Gastroesophageal sphincter (tissue), 4 donors: ENCODE data around the gene DCLK2. TPM values are rescaled to one million over a fixed set of nuclear protein-coding genes. Genes with fewer than 3 reads are reported as not detected.

Experiments
- ATAC-seq: fragments of 150-250 bp; one replicate; pipeline ENCODE4 v1.9.1; 2016; ENCODE audit warnings: mild to moderate bottlenecking, moderate library complexity
- H3K27ac ChIP-seq, 4 donors: fragments of 200-600 bp; sonication (generic) in 3 of 4; 1 replicate in 3 of 4; 2 replicates in 1 of 4; pipeline ENCODE4 v1.5.1; 2016 to 2019
- H3K27me3 ChIP-seq: fragments of 200-600 bp; sonication (generic); one replicate; pipeline ENCODE4 v1.5.1; 2019
- H3K36me3 ChIP-seq, 2 donors: fragments of 200-600 bp; sonication (generic); one replicate each; pipeline ENCODE4 v1.5.1; 2019; ENCODE audit warnings: control low read depth in 1 of 2
- H3K4me1 ChIP-seq, 3 donors: fragments of 200-600 bp; sonication (generic); 1 replicate in 2 of 3; 2 replicates in 1 of 3; pipeline ENCODE4 v1.5.1; 2016 to 2019; ENCODE audit warnings: control low read depth in 2 of 3
- H3K4me3 ChIP-seq, 2 donors: fragments of 200-600 bp; sonication (generic); one replicate each; pipeline ENCODE4 v1.5.1; 2019; ENCODE audit warnings: mild to moderate bottlenecking in 1 of 2, moderate library complexity in 1 of 2
- H3K9me3 ChIP-seq, 3 donors: fragments of 200-600 bp; sonication (generic); one replicate each; pipeline ENCODE4 v1.5.1; 2017 to 2019; ENCODE audit warnings: control low read depth in 2 of 3
- EP300 ChIP-seq: sonication (generic); formaldehyde crosslinking; IDR thresholded peaks from one replicate; pipeline ENCODE4 v1.6.1; 2017; ENCODE audit warnings: antibody characterized with exemption, mild to moderate bottlenecking
- POLR2A ChIP-seq, 2 donors: fragments of 450-650 bp; IDR thresholded peaks; one replicate each; pipeline ENCODE4 v1.6.1; 2017; ENCODE audit warnings: antibody characterized with exemption in 2 of 2, mild to moderate bottlenecking in 2 of 2, moderate library complexity in 1 of 2
- POLR2AphosphoS5 ChIP-seq: sonication (generic); formaldehyde crosslinking; IDR thresholded peaks from one replicate; pipeline ENCODE4 v1.6.1; 2017; ENCODE audit warnings: antibody characterized with exemption
- WGBS, 2 donors: methylation state at CpG; one replicate each; pipeline ENCODE4 v1.1.5; 2018; ENCODE audit warnings: low coverage in 1 of 2; 5-methylcytosine and 5-hydroxymethylcytosine counted together
- total RNA-seq, 4 donors: library from RNA; depleted of rRNA; stranded (reverse); fragments of >200 nt; gene quantifications; one replicate each; pipeline ENCODE4 v1.1.0, GENCODE V29; 2016
- TF ChIP-seq, protein P1 (sequence below), 4 experiments: fragments of 200-600 bp in 2 of 4; fragments of 450-650 bp in 2 of 4; sonication (generic) in 1 of 4; IDR thresholded peaks; one replicate each; pipeline ENCODE4 v1.5.1; 2017 to 2019; ENCODE audit warnings: antibody characterized with exemption in 4 of 4, mild to moderate bottlenecking in 2 of 4, moderate library complexity in 2 of 4

Gene DCLK2
- total RNA-seq, 4 donors from 2014 or later = 17.1 to 33.0 (median 19.7) TPM

DNA sequence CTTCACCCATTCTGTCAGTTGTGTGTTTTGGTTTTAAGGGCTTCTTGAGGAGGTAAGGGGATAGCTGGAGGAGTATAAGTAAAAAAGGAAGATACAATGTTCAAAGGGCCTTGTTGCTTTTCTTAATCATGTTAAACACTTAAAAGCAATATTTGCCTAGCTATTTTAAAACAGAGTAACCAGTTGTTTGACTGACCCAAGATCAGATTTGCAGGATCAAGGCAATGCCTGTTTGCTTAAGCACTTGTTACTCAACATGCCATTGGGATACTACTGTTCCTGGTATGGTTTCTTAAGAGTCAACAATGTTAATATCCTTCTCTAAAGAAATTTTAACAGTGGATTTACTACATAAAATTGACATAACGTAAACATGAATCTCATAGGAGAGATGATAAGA is 2.6 kb downstream of the DCLK2 start:
- Histone ChIP-seq H3K36me3 (no peaks in the 10 kb centered on the region), H3K4me1 (peaks cover 0 to 50% (median 3%) of the 10 kb centered on the region in 3 donors), H3K4me3 (peak overlapping the region in 1 of 2 donors; percentile 86), H3K27me3 (no peaks in the 10 kb centered on the region), H3K9me3 (no peaks in the 10 kb centered on the region), H3K27ac (no peak overlapping the region)
- no peak for ATAC-seq
- TF ChIP-seq, protein P1, sequence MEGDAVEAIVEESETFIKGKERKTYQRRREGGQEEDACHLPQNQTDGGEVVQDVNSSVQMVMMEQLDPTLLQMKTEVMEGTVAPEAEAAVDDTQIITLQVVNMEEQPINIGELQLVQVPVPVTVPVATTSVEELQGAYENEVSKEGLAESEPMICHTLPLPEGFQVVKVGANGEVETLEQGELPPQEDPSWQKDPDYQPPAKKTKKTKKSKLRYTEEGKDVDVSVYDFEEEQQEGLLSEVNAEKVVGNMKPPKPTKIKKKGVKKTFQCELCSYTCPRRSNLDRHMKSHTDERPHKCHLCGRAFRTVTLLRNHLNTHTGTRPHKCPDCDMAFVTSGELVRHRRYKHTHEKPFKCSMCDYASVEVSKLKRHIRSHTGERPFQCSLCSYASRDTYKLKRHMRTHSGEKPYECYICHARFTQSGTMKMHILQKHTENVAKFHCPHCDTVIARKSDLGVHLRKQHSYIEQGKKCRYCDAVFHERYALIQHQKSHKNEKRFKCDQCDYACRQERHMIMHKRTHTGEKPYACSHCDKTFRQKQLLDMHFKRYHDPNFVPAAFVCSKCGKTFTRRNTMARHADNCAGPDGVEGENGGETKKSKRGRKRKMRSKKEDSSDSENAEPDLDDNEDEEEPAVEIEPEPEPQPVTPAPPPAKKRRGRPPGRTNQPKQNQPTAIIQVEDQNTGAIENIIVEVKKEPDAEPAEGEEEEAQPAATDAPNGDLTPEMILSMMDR (IDR thresholded peaks at IDR 0.05) = no peak
- TF ChIP-seq POLR2AphosphoS5 = no peak
- TF ChIP-seq POLR2A (IDR thresholded peaks at IDR 0.05) = no peak
- 62 to 100% methylated on average over 1 of the region's 1 CpG for WGBS, 2 donors

DNA sequence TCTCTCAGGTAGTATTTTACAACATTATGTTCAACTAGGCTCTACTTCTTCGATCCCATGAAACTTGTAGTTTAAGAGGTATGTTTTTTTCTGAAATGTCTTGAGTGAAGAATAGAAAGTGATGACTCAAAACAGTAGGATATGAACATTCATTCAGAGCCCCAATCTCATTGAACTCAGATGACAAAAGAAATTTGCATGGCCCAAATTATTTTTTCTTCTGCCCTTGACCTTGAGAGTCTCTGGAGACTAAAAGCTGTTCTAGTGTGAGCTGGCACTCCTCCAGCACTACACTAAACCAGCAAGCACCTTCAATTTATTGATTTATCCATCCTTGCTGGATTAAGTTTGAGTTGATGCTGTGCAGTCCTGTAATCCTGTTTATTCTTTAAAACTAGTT is 4.0 kb downstream of the DCLK2 start:
- H3K4me1 ChIP-seq = peaks cover 0 to 46% (median 3%) of the 10 kb centered on the region in 3 donors
- no peak overlapping the region for H3K27ac ChIP-seq
- H3K27me3 ChIP-seq = no peaks in the 10 kb centered on the region
- H3K36me3 ChIP-seq = no peaks in the 10 kb centered on the region
- 35 to 83% methylated on average over 1 of the region's 1 CpG for WGBS, 2 donors
- no peaks in the 10 kb centered on the region for H3K9me3 ChIP-seq
- H3K4me3 ChIP-seq = no peak overlapping the region
- no peak for ATAC-seq
- TF ChIP-seq POLR2AphosphoS5 (no peak), POLR2A (IDR thresholded peaks at IDR 0.05) (no peak), EP300 (no peak)
- TF ChIP-seq, protein P1 (IDR thresholded peaks at IDR 0.05) = no peak

DNA sequence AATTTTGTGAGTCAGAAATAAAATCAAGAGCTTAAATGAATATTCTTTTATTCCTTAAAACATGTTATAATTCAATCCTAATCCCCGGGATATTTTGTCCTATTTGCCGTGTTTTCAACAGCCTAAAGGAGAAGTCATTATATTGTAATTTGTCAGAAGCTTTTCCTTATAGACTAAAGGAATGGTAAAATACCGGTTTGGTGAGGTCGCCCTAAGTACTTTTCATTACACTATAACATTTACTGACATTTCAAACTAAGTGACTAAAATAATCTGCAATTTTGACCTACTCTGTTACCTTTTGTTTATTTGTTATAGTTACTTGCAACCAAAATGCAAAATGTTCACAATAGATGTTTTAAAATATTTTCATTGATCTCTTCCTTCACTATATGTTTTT is 8.8 kb downstream of the DCLK2 start:
- no peak overlapping the region for H3K27ac ChIP-seq
- WGBS, 2 donors = 73 to 79% methylated on average over 4 of the region's 4 CpGs
- ATAC-seq = no peak
- H3K9me3 ChIP-seq = no peaks in the 10 kb centered on the region
- no peaks in the 10 kb centered on the region for H3K36me3 ChIP-seq
- TF ChIP-seq POLR2A (IDR thresholded peaks at IDR 0.05) (no peak), EP300 (no peak), POLR2AphosphoS5 (no peak)
- TF ChIP-seq, protein P1 (IDR thresholded peaks at IDR 0.05) = no peak
- H3K4me1 ChIP-seq = peaks cover 0 to 28% (median 0%) of the 10 kb centered on the region in 3 donors
- no peaks in the 10 kb centered on the region for H3K27me3 ChIP-seq
- no peak overlapping the region for H3K4me3 ChIP-seq

DNA sequence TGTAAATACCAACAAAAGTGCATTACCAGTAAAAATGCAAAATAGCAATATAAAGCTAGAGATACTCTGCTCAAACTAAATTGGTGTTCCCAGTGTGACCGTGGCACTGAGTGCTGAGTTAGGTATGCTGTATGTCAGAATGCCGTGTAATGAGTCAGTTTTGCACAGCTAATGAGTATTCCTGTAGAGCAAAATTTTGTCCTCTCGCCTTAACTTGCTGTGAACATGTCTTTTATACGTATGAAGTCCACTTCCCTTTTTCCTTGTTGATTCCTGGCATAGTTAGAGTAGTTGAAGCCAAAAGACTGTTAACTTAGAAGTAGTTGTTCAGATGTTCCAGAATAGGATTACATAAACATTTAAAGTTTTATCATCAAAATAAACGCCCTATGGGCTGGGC is 11.5 kb downstream of the DCLK2 start:
- peak; percentile 37 for TF ChIP-seq POLR2AphosphoS5
- TF ChIP-seq, protein P1 (IDR thresholded peaks at IDR 0.05) = no peak
- peaks cover 0 to 19% (median 0%) of the 10 kb centered on the region in 3 donors for H3K4me1 ChIP-seq
- no peaks in the 10 kb centered on the region for H3K27me3 ChIP-seq
- 43 to 55% methylated on average over 3 to 5 of the region's 5 CpGs for WGBS, 2 donors
- no peak overlapping the region for H3K4me3 ChIP-seq
- peak overlapping the region in 2 of 4 donors; percentile 6 to 9 for H3K27ac ChIP-seq
- no peaks in the 10 kb centered on the region for H3K9me3 ChIP-seq
- ATAC-seq = peak; percentile 51
- H3K36me3 ChIP-seq = no peaks in the 10 kb centered on the region

DNA sequence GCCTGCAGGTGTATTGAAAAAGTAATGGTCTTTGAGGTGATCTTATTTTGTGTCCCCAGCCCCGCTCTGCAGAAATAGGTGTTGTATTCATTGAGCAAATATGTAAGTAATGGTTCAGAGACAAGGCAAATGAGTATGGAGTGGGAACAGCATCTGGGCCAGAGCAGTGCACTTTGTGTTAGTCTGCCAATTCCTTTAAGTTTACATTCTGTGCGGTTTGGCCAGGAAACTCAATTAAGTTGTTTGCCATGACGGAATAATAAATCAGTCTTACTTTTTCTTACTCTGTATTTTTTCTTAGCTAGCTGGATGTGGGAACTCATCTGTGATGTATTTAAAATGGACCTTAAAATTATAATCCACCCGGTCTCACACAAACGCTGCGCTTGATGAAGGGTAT is 12.6 kb downstream of the DCLK2 start:
- Histone ChIP-seq H3K4me1 (peaks cover 0 to 19% (median 0%) of the 10 kb centered on the region in 3 donors), H3K4me3 (no peak overlapping the region), H3K27me3 (no peaks in the 10 kb centered on the region), H3K27ac (peak overlapping the region in 1 of 4 donors; percentile 9), H3K36me3 (no peaks in the 10 kb centered on the region), H3K9me3 (no peaks in the 10 kb centered on the region)
- WGBS, 2 donors = 49 to 57% methylated on average over 5 to 6 of the region's 6 CpGs
- TF ChIP-seq EP300 (no peak), POLR2AphosphoS5 (peak; percentile 17), POLR2A (IDR thresholded peaks at IDR 0.05) (no peak)
- TF ChIP-seq, protein P1 (IDR thresholded peaks at IDR 0.05) = no peak
- ATAC-seq = no peak
